ENCODE data around the gene ZNF775.
"Not testable (repeated sequence)": the region's sequence is repeated elsewhere in the genome, so short reads cannot be mapped to it uniquely, and the experiment has no call there.

The ZNF775 gene

DNA sequence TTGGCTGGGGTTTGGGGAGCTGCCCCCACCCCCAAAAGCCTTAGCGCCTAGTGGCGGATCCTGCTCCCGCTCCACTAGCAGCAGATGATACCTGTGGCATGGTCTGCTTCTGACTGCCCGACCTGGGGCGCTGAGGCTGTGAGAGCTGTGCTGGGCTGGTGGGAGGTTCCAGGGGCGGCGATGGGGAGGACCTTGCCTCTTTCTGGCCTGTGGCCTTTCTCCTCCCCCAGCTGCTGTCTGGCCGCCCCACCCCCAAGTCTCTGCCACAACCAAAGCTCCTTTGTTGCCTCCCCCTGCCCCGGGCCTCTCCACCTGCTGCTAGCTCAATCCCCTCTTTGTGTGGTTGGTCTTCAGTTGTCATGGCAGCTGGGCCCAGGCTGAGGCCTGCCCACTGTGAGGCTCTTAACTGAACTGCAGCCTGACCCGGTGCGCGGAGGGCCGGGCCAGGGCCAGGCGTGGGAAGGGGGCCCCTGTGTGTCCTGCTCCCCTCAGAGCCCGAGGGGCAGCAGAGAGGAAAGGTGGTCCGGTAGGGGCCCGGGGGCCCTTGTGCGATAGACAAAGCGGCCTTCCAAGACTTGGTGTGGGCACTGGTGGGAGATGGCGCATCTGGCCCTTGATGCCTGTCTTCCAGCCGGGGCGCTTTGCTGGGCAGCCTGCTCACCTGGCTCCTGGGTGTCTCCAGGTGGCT is 4.7 kb downstream of the ZNF775 start:
- peak; percentile 14 for DNase-seq

DNA sequence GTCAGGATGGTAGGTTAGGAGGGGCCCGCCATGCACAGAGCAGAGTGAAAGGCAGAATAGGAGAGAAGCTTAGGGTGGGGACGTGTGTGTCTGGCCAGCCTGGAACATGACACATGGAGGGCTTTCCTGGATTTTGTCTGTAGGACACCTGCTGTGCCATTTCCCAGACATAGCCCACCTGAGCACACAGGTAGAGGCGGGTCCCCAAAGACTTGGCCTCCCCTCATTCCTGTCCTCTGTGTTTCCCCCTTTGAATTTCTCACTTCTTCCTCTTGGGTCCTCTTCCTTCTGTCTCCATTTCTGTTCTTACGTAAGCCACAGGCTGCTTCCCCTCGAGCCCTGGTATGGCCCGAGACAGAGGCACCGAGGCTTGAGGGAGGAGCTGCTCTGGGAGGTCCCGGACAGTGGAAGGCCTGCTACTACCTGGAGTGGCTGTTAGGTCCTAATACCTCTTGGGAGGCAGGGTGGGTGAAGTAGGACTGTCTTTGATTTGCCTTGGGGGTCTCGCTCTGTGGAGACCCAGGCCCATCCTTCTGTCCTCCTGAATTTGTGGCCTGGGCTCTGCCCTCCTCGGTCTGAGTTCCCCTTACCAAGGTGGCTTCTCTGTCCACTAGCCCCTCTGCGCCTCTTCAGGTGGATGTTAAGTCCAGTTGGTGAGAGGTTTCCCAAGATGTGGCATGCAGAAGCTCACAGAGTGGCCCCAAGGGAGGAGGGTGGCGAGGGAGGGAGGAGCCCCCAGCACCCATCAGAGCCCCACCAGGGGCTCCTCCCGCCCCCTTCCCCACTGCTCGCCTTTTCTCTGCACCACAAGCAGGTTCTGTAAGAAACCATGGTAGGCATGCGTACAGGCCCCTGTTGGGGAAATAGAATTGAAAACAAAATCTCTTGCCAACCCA is 5.5 kb downstream of the ZNF775 start:
- no peak for DNase-seq

GRCh38 chr7:150385302-150385723 is 6.2 kb downstream of the ZNF775 start:
- DNase-seq: no peak

DNA sequence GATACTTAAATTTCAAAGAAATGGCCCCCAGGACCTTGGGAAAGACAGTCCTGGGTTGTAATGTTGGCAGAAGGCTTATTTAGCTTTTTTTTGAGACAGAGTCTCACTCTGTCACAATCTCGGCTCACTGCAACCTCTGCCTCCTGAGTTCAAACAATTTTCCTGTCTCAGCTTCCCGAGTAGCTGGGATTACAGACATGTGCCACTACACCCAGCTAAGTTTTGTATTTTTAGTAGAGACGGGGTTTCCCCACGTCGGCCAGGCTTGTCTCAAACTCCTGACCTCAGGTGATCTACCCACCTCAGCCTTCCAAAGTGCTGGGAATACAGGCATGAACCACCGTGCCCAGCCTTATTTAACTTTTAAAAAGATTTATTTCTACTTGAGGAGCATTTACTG is 6.8 kb downstream of the ZNF775 start:
- DNase-seq: not testable (repeated sequence)

DNA sequence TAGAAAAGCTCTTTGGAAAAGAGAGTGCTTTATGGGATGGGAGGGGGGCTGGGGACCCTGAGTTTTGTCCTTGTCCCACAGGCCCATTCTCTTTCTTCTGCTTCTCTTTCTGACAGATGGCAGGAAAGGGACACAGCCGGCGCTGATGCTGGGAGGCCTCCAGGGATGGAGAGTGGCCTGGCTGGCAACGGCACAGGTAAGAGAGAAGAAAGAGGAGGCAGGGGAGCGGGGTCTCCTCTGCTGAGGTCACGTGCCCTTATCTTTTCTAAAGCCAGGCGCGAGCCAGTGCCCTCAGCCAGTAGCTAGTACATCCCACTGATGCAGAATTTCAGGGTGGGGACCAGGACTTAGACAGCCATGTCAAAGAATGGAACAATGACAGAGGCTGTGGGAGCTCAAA is 9.2 kb downstream of the ZNF775 start:
- DNase-seq: no peak

DNA sequence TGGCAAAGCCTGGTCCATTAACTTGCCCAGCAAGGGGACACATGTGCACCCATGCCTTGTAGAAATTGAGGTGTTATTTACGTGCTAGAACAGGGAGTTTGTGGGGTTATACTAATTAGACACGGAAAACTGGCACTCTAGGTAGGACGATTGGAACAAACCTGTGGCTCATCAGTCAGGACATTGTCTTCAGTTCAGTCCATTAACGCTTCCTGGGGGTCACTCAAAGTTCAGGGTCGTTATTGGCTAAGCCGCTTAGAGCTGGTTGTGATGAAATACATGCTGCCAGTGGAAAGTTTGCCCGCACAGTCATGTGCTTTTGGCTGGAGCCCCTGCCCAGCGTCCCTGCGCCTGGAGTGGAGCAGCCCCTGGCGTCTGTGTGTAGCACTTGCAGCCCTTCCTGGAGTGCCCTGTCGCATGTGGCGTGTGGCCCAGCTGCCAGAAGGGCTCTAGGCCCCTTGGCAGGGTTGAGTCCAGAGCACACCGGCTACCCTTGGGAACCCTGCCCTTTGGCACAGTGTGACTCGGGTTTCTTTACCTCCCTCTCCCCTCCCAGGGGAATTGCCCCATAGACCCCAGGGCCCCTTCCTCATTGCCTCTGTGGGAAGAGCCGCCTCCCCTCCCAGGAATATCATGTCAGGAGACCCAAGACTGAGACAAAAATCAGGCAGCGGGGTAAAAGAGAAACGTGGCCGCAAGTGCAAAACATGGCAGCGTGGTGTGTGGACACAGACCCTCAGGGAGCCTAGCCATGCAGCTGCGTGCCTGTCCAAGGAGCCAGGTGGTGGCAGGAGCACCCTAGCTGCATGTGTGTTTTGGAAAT is 9.8 kb downstream of the ZNF775 start:
- DNase-seq: no peak

DNA sequence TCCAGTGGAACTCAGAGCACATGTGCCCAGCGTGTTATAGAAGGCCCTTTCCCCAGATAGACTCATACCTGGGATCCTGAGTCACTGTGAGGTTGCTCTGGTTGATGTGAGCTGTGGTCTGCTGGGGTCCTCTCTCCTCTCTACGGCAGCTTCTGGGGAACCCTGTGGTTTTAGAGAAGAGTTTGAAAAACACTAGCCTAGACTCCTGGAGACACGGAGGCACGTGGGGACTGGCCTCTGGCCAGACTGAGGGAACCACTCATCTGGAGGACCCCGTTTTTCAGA is 10.3 kb downstream of the ZNF775 start:
- no peak for DNase-seq

GRCh38 chr7:150390205-150390604 is 11.1 kb downstream of the ZNF775 start:
- DNase-seq: no peak

- no peak for DNase-seq
These were observed 14.2 kb downstream of the ZNF775 start for GRCh38 chr7:150393325-150393724.

GRCh38 chr7:150396426-150396825 is 17.3 kb downstream of the ZNF775 start:
- no peak for DNase-seq

DNA sequence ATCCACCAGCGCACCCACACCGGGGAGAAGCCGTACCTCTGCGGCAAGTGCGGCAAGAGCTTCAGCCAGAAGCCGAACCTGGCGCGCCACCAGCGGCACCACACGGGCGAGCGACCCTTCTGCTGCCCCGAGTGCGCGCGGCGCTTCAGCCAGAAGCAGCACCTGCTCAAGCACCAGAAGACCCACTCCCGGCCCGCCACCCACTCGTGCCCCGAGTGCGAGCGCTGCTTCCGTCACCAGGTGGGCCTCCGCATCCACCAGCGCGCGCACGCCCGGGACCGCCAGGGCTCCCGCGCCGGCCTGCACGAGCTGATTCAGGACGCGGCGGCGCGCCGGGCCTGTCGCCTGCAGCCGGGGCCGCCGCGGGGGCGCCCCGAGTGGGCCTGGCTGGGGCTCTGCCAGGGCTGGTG is 17.7 kb downstream of the ZNF775 start:
- no peak for DNase-seq

- no peak for DNase-seq
These were observed 18.4 kb downstream of the ZNF775 start for GRCh38 chr7:150397346-150398107.

GRCh38 chr7:150398108-150398964 is 19.2 kb downstream of the ZNF775 start:
- no peak for DNase-seq

DNA sequence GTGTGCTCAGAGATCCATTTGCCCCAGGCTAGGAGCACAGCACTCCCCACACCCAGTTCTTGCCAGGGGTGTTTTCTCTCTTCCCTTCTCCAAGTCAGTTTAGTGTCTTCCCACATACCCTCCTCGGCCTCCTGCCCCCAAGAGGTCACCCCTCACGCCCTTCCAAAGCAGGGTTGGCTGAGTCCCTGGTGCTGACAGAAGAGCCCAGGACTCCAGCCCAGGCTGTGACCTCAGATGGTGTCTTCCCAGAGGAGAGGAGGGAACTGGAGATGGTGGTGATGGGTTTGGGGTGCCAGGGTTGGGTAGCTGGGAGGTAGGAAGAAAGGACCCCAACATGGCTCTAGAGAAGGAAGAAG is 19.8 kb downstream of the ZNF775 start:
- DNase-seq: no peak

GRCh38 chr7:150399421-150400007 is 20.4 kb downstream of the ZNF775 start:
- no peak for DNase-seq

DNA sequence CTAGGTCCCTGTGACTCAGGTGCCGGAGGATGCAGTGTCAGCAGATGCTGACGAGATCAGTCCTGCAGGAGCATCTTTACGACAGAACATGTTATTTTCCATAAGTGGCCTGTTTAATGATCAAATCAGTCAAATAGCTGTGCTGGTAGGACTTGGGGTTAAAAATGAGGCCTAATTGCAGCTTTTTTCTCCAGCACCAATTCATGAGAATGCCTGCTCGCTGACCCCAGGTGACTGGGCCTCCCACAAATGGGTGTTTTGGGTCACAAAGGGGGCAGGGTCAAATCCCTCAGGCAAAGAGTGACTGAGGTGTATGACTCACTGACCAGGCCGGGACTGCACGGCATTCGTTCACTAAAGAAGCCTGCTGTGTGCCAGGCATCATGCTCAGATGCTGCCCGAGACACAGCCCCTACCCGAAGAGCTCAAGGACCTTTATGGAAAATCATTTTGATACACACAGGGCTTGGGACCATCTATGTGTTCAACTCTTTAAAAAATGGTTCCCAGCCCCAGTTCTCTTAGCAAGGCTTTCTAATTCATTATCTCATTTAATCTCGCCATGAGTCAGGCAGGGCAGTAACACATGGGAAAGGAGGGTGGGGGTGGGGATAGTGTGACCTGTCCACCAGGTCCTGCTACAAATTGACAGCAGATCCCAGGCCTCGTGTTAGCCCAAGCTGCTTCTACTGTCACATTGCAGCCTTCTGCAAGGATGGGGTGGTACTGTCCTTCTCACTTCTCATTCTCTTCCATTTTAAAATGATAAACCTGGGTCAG is 21.1 kb downstream of the ZNF775 start:
- no peak for DNase-seq

- DNase-seq: no peak
These were observed 21.8 kb downstream of the ZNF775 start for GRCh38 chr7:150400788-150401423.

DNA sequence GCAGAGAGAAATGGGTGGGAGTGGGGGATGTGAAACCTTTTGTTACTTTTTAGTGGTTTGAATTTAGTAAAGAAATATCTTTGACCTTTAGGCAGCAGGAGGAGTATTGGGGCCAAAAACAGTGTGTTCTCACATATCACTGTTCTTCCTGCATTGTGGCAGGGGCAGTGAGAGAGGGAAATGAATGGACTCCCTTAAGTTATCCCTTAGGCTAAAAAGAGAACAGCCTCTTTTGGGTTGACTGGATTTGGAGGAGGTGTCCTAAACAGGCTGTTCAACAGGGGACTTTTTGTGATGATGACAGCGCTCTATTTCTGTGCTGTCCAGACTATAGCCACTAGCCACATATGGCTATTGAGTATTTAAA is 22.3 kb downstream of the ZNF775 start:
- no peak for DNase-seq

GRCh38 chr7:150401861-150402631 is 22.9 kb downstream of the ZNF775 start:
- no peak for DNase-seq
